ENCODE results near the gene SDC3.

Gene SDC3

GRCh38 chr1:30880678-30881318, 27.8 kb downstream of the SDC3 start:
- H3K4me1 ChIP-seq (ENCODE audit: control insufficient read depth, insufficient read depth, low read length, poor library complexity, severe bottlenecking): peaks cover 20% of the 10 kb centered on the region
- H3K4me3 ChIP-seq (ENCODE audit: extremely low read depth, insufficient read depth, low read length, poor library complexity, severe bottlenecking): no peak overlapping the region
- peaks cover 18% of the 10 kb centered on the region for H3K36me3 ChIP-seq (ENCODE audit: control insufficient read depth, insufficient read depth, low read length)
- 57 to 66% methylated on average over 6 of the region's 11 CpGs for WGBS, 2 experiments (ENCODE audit: insufficient coverage in 2 of 2)
- H3K27ac ChIP-seq (ENCODE audit: low read depth, low read length, severe bottlenecking): no peak overlapping the region
- H3K9me3 ChIP-seq (ENCODE audit: control insufficient read depth, low read length): no peaks in the 10 kb centered on the region

- no peak overlapping the region for H3K4me3 ChIP-seq (ENCODE audit: extremely low read depth, insufficient read depth, low read length, poor library complexity, severe bottlenecking)
- WGBS, 2 experiments (ENCODE audit: insufficient coverage in 2 of 2): 49 to 52% methylated on average over 8 to 11 of the region's 17 CpGs
- H3K36me3 ChIP-seq (ENCODE audit: control insufficient read depth, insufficient read depth, low read length): peaks cover 22% of the 10 kb centered on the region
- H3K27ac ChIP-seq (ENCODE audit: low read depth, low read length, severe bottlenecking): no peak overlapping the region
- H3K9me3 ChIP-seq (ENCODE audit: control insufficient read depth, low read length): no peaks in the 10 kb centered on the region
- peaks cover 20% of the 10 kb centered on the region for H3K4me1 ChIP-seq (ENCODE audit: control insufficient read depth, insufficient read depth, low read length, poor library complexity, severe bottlenecking)
These were observed 28.4 kb downstream of the SDC3 start for GRCh38 chr1:30879940-30880677.

GRCh38 chr1:30879126-30879786, 29.3 kb downstream of the SDC3 start:
- H3K9me3 ChIP-seq (ENCODE audit: control insufficient read depth, low read length): no peaks in the 10 kb centered on the region
- H3K36me3 ChIP-seq (ENCODE audit: control insufficient read depth, insufficient read depth, low read length): peaks cover 24% of the 10 kb centered on the region
- H3K27ac ChIP-seq (ENCODE audit: low read depth, low read length, severe bottlenecking): no peak overlapping the region
- no peak overlapping the region for H3K4me3 ChIP-seq (ENCODE audit: extremely low read depth, insufficient read depth, low read length, poor library complexity, severe bottlenecking)
- H3K4me1 ChIP-seq (ENCODE audit: control insufficient read depth, insufficient read depth, low read length, poor library complexity, severe bottlenecking): peaks cover 20% of the 10 kb centered on the region
- 33 to 100% methylated on average over 1 to 2 of the region's 4 CpGs for WGBS, 2 experiments (ENCODE audit: insufficient coverage in 2 of 2)

GRCh38 chr1:30878559-30878958, 30.0 kb downstream of the SDC3 start:
- peaks cover 15% of the 10 kb centered on the region for H3K4me1 ChIP-seq (ENCODE audit: control insufficient read depth, insufficient read depth, low read length, poor library complexity, severe bottlenecking)
- peaks cover 31% of the 10 kb centered on the region for H3K36me3 ChIP-seq (ENCODE audit: control insufficient read depth, insufficient read depth, low read length)
- WGBS, 2 experiments (ENCODE audit: insufficient coverage in 2 of 2): 91 to 93% methylated on average over 12 of the region's 13 CpGs
- no peak overlapping the region for H3K27ac ChIP-seq (ENCODE audit: low read depth, low read length, severe bottlenecking)
- no peaks in the 10 kb centered on the region for H3K9me3 ChIP-seq (ENCODE audit: control insufficient read depth, low read length)
- H3K4me3 ChIP-seq (ENCODE audit: extremely low read depth, insufficient read depth, low read length, poor library complexity, severe bottlenecking): no peak overlapping the region

- Histone ChIP-seq H3K36me3 (ENCODE audit: control insufficient read depth, insufficient read depth, low read length) (peaks cover 37% of the 10 kb centered on the region), H3K4me3 (ENCODE audit: extremely low read depth, insufficient read depth, low read length, poor library complexity, severe bottlenecking) (no peak overlapping the region)
- WGBS, 2 experiments (ENCODE audit: insufficient coverage in 2 of 2): 95 to 96% methylated on average over 7 to 9 of the region's 9 CpGs
These were observed 30.5 kb downstream of the SDC3 start for GRCh38 chr1:30878016-30878415.

GRCh38 chr1:30877205-30877912, 31.2 kb downstream of the SDC3 start:
- H3K27ac ChIP-seq (ENCODE audit: low read depth, low read length, severe bottlenecking): peak overlapping the region; percentile 45
- peaks cover 43% of the 10 kb centered on the region for H3K36me3 ChIP-seq (ENCODE audit: control insufficient read depth, insufficient read depth, low read length)
- H3K9me3 ChIP-seq (ENCODE audit: control insufficient read depth, low read length): peaks cover 3% of the 10 kb centered on the region
- no peak overlapping the region for H3K4me3 ChIP-seq (ENCODE audit: extremely low read depth, insufficient read depth, low read length, poor library complexity, severe bottlenecking)
- peaks cover 15% of the 10 kb centered on the region for H3K4me1 ChIP-seq (ENCODE audit: control insufficient read depth, insufficient read depth, low read length, poor library complexity, severe bottlenecking)
- 65 to 68% methylated on average over 9 to 10 of the region's 10 CpGs for WGBS, 2 experiments (ENCODE audit: insufficient coverage in 2 of 2)

More at GRCh38 chr1:30878016-30878415, 30.5 kb downstream of the SDC3 start:
- Histone ChIP-seq H3K27ac (ENCODE audit: low read depth, low read length, severe bottlenecking) (no peak overlapping the region), H3K4me1 (ENCODE audit: control insufficient read depth, insufficient read depth, low read length, poor library complexity, severe bottlenecking) (peaks cover 15% of the 10 kb centered on the region), H3K9me3 (ENCODE audit: control insufficient read depth, low read length) (peaks cover 2% of the 10 kb centered on the region)

GRCh38 chr1:30876451-30877204, 31.9 kb downstream of the SDC3 start:
- Histone ChIP-seq H3K4me1 (ENCODE audit: control insufficient read depth, insufficient read depth, low read length, poor library complexity, severe bottlenecking) (peaks cover 15% of the 10 kb centered on the region), H3K36me3 (ENCODE audit: control insufficient read depth, insufficient read depth, low read length) (peaks cover 51% of the 10 kb centered on the region), H3K4me3 (ENCODE audit: extremely low read depth, insufficient read depth, low read length, poor library complexity, severe bottlenecking) (no peak overlapping the region), H3K27ac (ENCODE audit: low read depth, low read length, severe bottlenecking) (no peak overlapping the region), H3K9me3 (ENCODE audit: control insufficient read depth, low read length) (peaks cover 3% of the 10 kb centered on the region)
- 94 to 95% methylated on average over 17 to 24 of the region's 25 CpGs for WGBS, 2 experiments (ENCODE audit: insufficient coverage in 2 of 2)

GRCh38 chr1:30875916-30876315, 32.6 kb downstream of the SDC3 start:
- H3K9me3 ChIP-seq (ENCODE audit: control insufficient read depth, low read length): peaks cover 3% of the 10 kb centered on the region
- no peak overlapping the region for H3K4me3 ChIP-seq (ENCODE audit: extremely low read depth, insufficient read depth, low read length, poor library complexity, severe bottlenecking)
- H3K36me3 ChIP-seq (ENCODE audit: control insufficient read depth, insufficient read depth, low read length): peaks cover 57% of the 10 kb centered on the region
- WGBS, 2 experiments (ENCODE audit: insufficient coverage in 2 of 2): 97% methylated on average over 10 of the region's 11 CpGs
- no peak overlapping the region for H3K27ac ChIP-seq (ENCODE audit: low read depth, low read length, severe bottlenecking)
- H3K4me1 ChIP-seq (ENCODE audit: control insufficient read depth, insufficient read depth, low read length, poor library complexity, severe bottlenecking): peaks cover 15% of the 10 kb centered on the region

- 92 to 96% methylated on average over 6 of the region's 6 CpGs for WGBS, 2 experiments (ENCODE audit: insufficient coverage in 2 of 2)
- Histone ChIP-seq H3K4me1 (ENCODE audit: control insufficient read depth, insufficient read depth, low read length, poor library complexity, severe bottlenecking) (peaks cover 15% of the 10 kb centered on the region), H3K9me3 (ENCODE audit: control insufficient read depth, low read length) (peaks cover 3% of the 10 kb centered on the region), H3K36me3 (ENCODE audit: control insufficient read depth, insufficient read depth, low read length) (peaks cover 59% of the 10 kb centered on the region), H3K4me3 (ENCODE audit: extremely low read depth, insufficient read depth, low read length, poor library complexity, severe bottlenecking) (no peak overlapping the region), H3K27ac (ENCODE audit: low read depth, low read length, severe bottlenecking) (no peak overlapping the region)
These were observed 33.4 kb downstream of the SDC3 start for GRCh38 chr1:30875197-30875596.

GRCh38 chr1:30874176-30874575, 34.4 kb downstream of the SDC3 start:
- Histone ChIP-seq H3K9me3 (ENCODE audit: control insufficient read depth, low read length) (peaks cover 3% of the 10 kb centered on the region), H3K27ac (ENCODE audit: low read depth, low read length, severe bottlenecking) (no peak overlapping the region), H3K36me3 (ENCODE audit: control insufficient read depth, insufficient read depth, low read length) (peaks cover 60% of the 10 kb centered on the region), H3K4me3 (ENCODE audit: extremely low read depth, insufficient read depth, low read length, poor library complexity, severe bottlenecking) (no peak overlapping the region), H3K4me1 (ENCODE audit: control insufficient read depth, insufficient read depth, low read length, poor library complexity, severe bottlenecking) (peaks cover 13% of the 10 kb centered on the region)
- 94 to 100% methylated on average over 6 to 7 of the region's 11 CpGs for WGBS, 2 experiments (ENCODE audit: insufficient coverage in 2 of 2)
